RWPE1 (cell line): ENCODE data around the gene PBX4.
"Not testable (repeated sequence)": the region's sequence is repeated elsewhere in the genome, so short reads cannot be mapped to it uniquely, and the experiment has no call there.

ENCODE experiments used
- CTCF ChIA-PET: fragments of 350-600 bp; sonication (Branson Sonifier 250); formaldehyde crosslinking; extraction: SDS; loops from one replicate; lab custom pipeline; 2021; lab: Yijun Ruan, JAX
- POLR2A ChIA-PET: fragments of 400-600 bp; formaldehyde crosslinking; extraction: SDS; loops from one replicate; lab custom pipeline; 2020; ENCODE audit warnings: antibody characterized with exemption; ENCODE audit not compliant: low non-redundant PET; lab: Yijun Ruan, JAX
- DNase-seq: peaks from one replicate; pipeline ENCODE4 v3.0.0; 2012; ENCODE audit warnings: low spot score
- H3K27ac ChIP-seq: fragments of 450-650 bp; 2 replicates; pipeline ENCODE4 v1.5.1; 2017
- CTCF ChIP-seq: fragments of 450-650 bp; conservative IDR thresholded peaks from 2 replicates; pipeline ENCODE4 v1.5.1; 2017; ENCODE audit warnings: low read depth, mild to moderate bottlenecking

PBX4 gene

GRCh38 chr19:19602713-19603324 is 15.7 kb downstream of the PBX4 start:
- peak overlapping the region; percentile 81 for H3K27ac ChIP-seq
- DNase-seq, result peak; percentile 62
- CTCF ChIA-PET, result interaction anchor here (0.6 to 1.5 kb wide), 5 partner anchors 11 to 78 kb away, joined by 3 to 6 read pairs (median 4); no protein-coding TSS in a partner anchor
- TF ChIP-seq CTCF, result no peak
- POLR2A ChIA-PET, result no interaction called here

GRCh38 chr19:19602136-19602712 is 16.3 kb downstream of the PBX4 start:
- TF ChIP-seq CTCF, result no peak
- CTCF ChIA-PET, result interaction anchor here (0.6 to 1.5 kb wide), 5 partner anchors 11 to 236 kb away, joined by 3 to 6 read pairs (median 4); no protein-coding TSS in a partner anchor
- H3K27ac ChIP-seq, result peak overlapping the region; percentile 81
- DNase-seq, result peak; percentile 45
- POLR2A ChIA-PET, result no interaction called here

GRCh38 chr19:19600793-19601330 is 17.6 kb downstream of the PBX4 start:
- no peak for DNase-seq
- no peak for TF ChIP-seq CTCF
- H3K27ac ChIP-seq, result no peak overlapping the region
- ChIA-PET CTCF (interaction anchor here (0.6 kb wide), 1 partner anchor 96 kb away, joined by 6 read pairs; no protein-coding TSS in a partner anchor), POLR2A (no interaction called here)

- POLR2A ChIA-PET, DNase-seq, CTCF ChIA-PET, H3K27ac ChIP-seq: not testable (repeated sequence)
Observed at GRCh38 chr19:19598728-19599451, 19.6 kb downstream of the PBX4 start.

GRCh38 chr19:19597809-19598306 is 20.6 kb downstream of the PBX4 start:
- CTCF ChIA-PET, result no interaction called here
- POLR2A ChIA-PET, result no interaction called here
- TF ChIP-seq CTCF, result no peak
- no peak overlapping the region for H3K27ac ChIP-seq
- no peak for DNase-seq

GRCh38 chr19:19595171-19595701 is 23.3 kb downstream of the PBX4 start:
- TF ChIP-seq CTCF, result no peak
- peak overlapping the region; percentile 38 for H3K27ac ChIP-seq
- DNase-seq, result no peak
- CTCF ChIA-PET, result interaction anchor here (0.6 kb wide), 1 partner anchor 1207 kb away, joined by 5 read pairs; no protein-coding TSS in a partner anchor
- POLR2A ChIA-PET, result no interaction called here
